Gastroesophageal sphincter (tissue), 3 donors: ENCODE measurements around the gene RAPGEF2.

Experiments
- EP300 ChIP-seq: sonication (generic); formaldehyde crosslinking; IDR thresholded peaks from one replicate; pipeline ENCODE4 v1.6.1; 2017; ENCODE audit warnings: antibody characterized with exemption, mild to moderate bottlenecking
- POLR2AphosphoS5 ChIP-seq: sonication (generic); formaldehyde crosslinking; IDR thresholded peaks from one replicate; pipeline ENCODE4 v1.6.1; 2017; ENCODE audit warnings: antibody characterized with exemption
- TF ChIP-seq, protein P1 (sequence below), 4 experiments: fragments of 200-600 bp in 2 of 4; fragments of 450-650 bp in 2 of 4; sonication (generic) in 1 of 4; IDR thresholded peaks; one replicate each; pipeline ENCODE4 v1.5.1; 2017 to 2019; ENCODE audit warnings: antibody characterized with exemption in 4 of 4, mild to moderate bottlenecking in 2 of 4, moderate library complexity in 2 of 4

DNA sequence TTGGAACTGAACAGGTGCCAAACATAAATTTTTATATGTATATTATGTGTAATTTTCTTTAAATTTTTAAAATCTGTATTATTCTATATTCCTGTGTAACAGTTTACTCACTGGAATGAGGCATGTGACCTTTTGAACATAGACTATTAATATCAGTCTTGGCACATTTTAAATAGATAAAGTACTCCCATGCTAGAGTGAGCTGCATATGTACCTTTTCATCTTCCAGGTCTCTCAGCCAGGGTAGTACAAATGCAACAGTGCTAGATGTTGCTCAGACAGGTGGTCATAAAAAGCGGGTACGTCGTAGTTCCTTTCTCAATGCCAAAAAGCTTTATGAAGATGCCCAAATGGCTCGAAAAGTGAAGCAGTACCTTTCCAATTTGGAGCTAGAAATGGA is 242.0 kb downstream of the RAPGEF2 start:
- TF ChIP-seq, protein P1, sequence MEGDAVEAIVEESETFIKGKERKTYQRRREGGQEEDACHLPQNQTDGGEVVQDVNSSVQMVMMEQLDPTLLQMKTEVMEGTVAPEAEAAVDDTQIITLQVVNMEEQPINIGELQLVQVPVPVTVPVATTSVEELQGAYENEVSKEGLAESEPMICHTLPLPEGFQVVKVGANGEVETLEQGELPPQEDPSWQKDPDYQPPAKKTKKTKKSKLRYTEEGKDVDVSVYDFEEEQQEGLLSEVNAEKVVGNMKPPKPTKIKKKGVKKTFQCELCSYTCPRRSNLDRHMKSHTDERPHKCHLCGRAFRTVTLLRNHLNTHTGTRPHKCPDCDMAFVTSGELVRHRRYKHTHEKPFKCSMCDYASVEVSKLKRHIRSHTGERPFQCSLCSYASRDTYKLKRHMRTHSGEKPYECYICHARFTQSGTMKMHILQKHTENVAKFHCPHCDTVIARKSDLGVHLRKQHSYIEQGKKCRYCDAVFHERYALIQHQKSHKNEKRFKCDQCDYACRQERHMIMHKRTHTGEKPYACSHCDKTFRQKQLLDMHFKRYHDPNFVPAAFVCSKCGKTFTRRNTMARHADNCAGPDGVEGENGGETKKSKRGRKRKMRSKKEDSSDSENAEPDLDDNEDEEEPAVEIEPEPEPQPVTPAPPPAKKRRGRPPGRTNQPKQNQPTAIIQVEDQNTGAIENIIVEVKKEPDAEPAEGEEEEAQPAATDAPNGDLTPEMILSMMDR (IDR thresholded peaks at IDR 0.05): no peak
- TF ChIP-seq POLR2AphosphoS5 (no peak), EP300 (no peak)
